GM19193 (cell line): ENCODE results near the gene CFHR4.

ENCODE experiments used
- POLR2A ChIP-seq: IDR thresholded peaks from 4 replicates; pipeline ENCODE4 v1.6.1; 2011; ENCODE audit not compliant: insufficient read depth, insufficient read length; ENCODE audit errors: extremely low read depth

CFHR4 gene

DNA sequence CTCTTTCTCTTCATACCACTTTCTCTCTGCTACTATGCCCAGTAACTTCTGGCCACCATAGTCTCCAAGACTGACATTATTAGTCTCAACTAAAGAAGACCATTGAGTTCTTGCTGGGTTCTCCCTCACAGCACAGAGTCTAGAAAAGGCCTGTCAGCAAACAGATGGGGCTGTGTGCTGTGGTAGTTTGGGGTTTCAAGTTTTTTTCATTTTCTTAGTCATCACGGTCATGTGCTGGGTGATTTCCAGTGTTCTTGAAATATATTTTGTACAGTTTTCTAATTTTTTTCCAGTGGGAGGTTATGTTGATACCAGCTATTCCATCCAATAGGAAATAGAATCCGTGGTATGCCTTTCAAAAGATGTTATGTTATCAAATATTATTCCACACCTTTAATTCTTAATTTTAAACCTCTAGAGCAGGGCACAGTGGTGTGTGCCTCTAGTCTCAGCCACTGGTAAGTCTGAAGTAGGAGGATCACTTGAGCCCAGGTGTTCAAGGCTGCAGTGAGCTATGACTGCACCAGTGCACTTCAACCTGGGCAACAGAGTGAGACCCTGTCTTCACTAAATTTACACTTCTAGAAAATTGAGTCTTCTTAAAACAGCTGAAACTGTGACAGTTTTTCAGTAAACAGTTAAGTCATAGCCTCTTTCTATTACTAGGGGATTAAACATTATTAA lies 64.0 kb downstream of the CFHR4 start:
- TF ChIP-seq POLR2A = no peak

DNA sequence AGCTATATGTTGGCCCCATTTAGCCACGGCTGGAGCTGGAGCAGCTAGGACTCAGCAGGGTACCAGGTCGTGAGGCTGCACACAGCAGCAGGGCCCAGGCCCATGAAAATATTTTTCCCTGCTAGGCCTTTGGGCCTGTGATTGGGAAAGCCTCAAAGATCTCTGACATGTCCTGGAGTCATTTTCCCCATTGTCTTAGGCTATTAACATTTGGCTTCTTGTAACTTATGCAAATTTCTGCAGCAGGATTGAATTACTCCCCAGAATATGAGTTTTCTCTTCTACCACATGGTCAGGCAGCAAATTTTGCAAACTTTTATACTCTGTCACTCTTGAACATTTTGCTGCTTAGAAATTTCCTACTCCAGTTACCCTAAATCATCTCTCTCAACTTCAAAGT lies 66.9 kb downstream of the CFHR4 start:
- no peak for TF ChIP-seq POLR2A

DNA sequence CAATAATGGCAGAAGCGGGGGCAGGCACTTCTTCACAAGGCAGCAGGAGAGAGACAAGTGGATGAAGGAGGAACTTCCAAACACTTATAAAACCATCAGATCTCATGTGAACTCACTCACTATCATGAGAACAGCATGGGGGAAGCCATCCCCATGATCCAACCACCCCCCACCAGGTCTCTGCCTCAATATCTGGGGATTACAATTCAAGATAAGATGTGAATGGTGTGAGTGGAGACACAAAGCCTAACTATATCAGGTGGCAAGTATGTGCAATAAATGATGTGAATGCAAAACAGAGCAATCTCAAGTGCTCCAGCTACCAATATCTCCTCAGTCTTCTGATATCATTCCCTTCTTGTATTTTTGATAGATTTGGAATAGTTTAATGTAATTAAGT lies 68.1 kb downstream of the CFHR4 start:
- TF ChIP-seq POLR2A = no peak

DNA sequence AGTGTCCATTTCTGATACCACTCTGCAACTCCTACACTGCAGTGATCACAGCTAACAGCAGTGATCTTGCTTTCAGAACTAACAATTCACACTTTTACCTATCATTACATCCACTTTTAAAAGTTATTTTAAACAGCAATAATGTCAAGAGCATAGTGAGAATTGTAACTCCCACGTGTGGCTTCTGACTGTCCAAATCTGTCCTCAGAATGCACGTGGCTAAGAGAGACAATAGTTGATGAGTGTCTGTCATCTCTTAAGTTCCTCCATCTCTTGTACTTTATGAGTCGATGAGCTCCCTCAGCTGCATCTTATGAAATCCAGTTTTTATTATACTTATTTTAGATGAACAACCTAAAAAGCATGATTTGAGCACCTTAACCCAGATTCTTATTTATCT lies 73.0 kb downstream of the CFHR4 start:
- no peak for TF ChIP-seq POLR2A
